SK-MEL-5 (cell line): Measurements from ENCODE around the gene NPTX1. TPM values are rescaled to one million over a fixed set of nuclear protein-coding genes. Genes with fewer than 3 reads are reported as not detected.

ENCODE experiments used
- DNase-seq: peaks from one replicate; pipeline ENCODE4 v3.0.0-alpha.2; 2016; ENCODE audit warnings: low read depth, low spot score
- in situ Hi-C: cut with HindIII; loops from 2 replicates; pipeline ENCODE4 v1.10.0; 2016; ENCODE audit warnings: low sequenced_read_pairs, high pct_unique_total_duplicates, low pct_unique_long_range_greater_than_20kb
- polyA plus RNA-seq, 2 experiments: library from polyadenylated mRNA; depleted of rRNA; stranded (reverse); fragments of >200 nt; gene quantifications; 2 replicates each; pipeline ENCODE4 v1.2.3, GENCODE V29; 2015
- total RNA-seq: library from RNA; depleted of rRNA; stranded (reverse); fragments of >200 nt; shearing (Covaris generic); gene quantifications from 2 replicates; pipeline ENCODE4 v1.2.3, GENCODE V29; 2014; rRNA removed

NPTX1 gene
- 0.18 and 0.29 TPM in 2 replicates for total RNA-seq
- 2.2 and 2.7 TPM in 2 replicates for polyA plus RNA-seq (2015; cell fraction: cytosol; rRNA removed)
- polyA plus RNA-seq (2015; cell fraction: nucleus; rRNA removed) = 0.58 and 2.0 TPM in 2 replicates

GRCh38 chr17:80475910-80476876, at the start of gene NPTX1:
TSS of gene NPTX1 (minus strand) at chr17:80476607. CDS start at chr17:80476446, 161 bp downstream.
- DNase-seq = no peak
- in situ Hi-C loops = no loop called here

GRCh38 chr17:80523956-80524712, 47.7 kb upstream of the NPTX1 start:
- in situ Hi-C loops = no loop called here
- DNase-seq = no peak

- no peak for DNase-seq
- in situ Hi-C loops = no loop called here
Observed at GRCh38 chr17:80523054-80523744, 46.8 kb upstream of the NPTX1 start.

- in situ Hi-C loops = no loop called here
- DNase-seq = no peak
Observed at GRCh38 chr17:80520810-80521455, 44.5 kb upstream of the NPTX1 start.

- in situ Hi-C loops = no loop called here
- no peak for DNase-seq
Observed at GRCh38 chr17:80519091-80519781, 42.8 kb upstream of the NPTX1 start.

GRCh38 chr17:80518392-80518791, 42.0 kb upstream of the NPTX1 start:
- in situ Hi-C loops = no loop called here

GRCh38 chr17:80517641-80518040, 41.2 kb upstream of the NPTX1 start:
- no peak for DNase-seq
- in situ Hi-C loops = no loop called here

More at GRCh38 chr17:80518392-80518791, 42.0 kb upstream of the NPTX1 start:
- DNase-seq = no peak

- no peak for DNase-seq
- in situ Hi-C loops = no loop called here
Observed at GRCh38 chr17:80516171-80516932, 39.9 kb upstream of the NPTX1 start.

- DNase-seq = no peak
Observed at GRCh38 chr17:80513892-80514291, 37.5 kb upstream of the NPTX1 start.

GRCh38 chr17:80513201-80513600, 36.8 kb upstream of the NPTX1 start:
- in situ Hi-C loops = no loop called here
- no peak for DNase-seq

More at GRCh38 chr17:80513892-80514291, 37.5 kb upstream of the NPTX1 start:
- in situ Hi-C loops = no loop called here

GRCh38 chr17:80512233-80512632, 35.8 kb upstream of the NPTX1 start:
- DNase-seq = no peak
- in situ Hi-C loops = no loop called here

- in situ Hi-C loops = no loop called here
- DNase-seq = no peak
Observed at GRCh38 chr17:80511222-80512180, 35.1 kb upstream of the NPTX1 start.

GRCh38 chr17:80510772-80511171, 34.4 kb upstream of the NPTX1 start:
- in situ Hi-C loops = no loop called here
- no peak for DNase-seq

GRCh38 chr17:80510132-80510531, 33.7 kb upstream of the NPTX1 start:
- DNase-seq = no peak
- in situ Hi-C loops = no loop called here

GRCh38 chr17:80509311-80509710, 32.9 kb upstream of the NPTX1 start:
- in situ Hi-C loops = no loop called here
- DNase-seq = no peak
